ENCODE results near the gene MYZAP. TPM values are rescaled to one million over a fixed set of nuclear protein-coding genes. Genes with fewer than 3 reads are reported as not detected.

MYZAP gene
- polyA plus RNA-seq, 1 of the 3 experiments (the other 2 are of a cell fraction): 0.07 TPM

GRCh38 chr15:57667171-57667849, 75.6 kb downstream of the MYZAP start:
- Histone ChIP-seq H3K36me3 (replicated peaks in 1 of 2; ENCODE audit: control insufficient read depth in 1 of 2, insufficient read depth in 2 of 2, low read length in 1 of 2) (no peaks in the 10 kb centered on the region), H3K4me1 (ENCODE audit: control insufficient read depth in 1 of 2, insufficient read depth in 2 of 2, low read depth in 1 of 2, low read length in 1 of 2) (peaks cover 0 to 2% of the 10 kb centered on the region in 2 experiments; a peak in 1 of 4 replicates), H4K20me1 (ENCODE audit: insufficient read depth) (no peaks in the 10 kb centered on the region), H3K27ac (ENCODE audit: low read depth in 2 of 2, low read length in 1 of 2) (no peak overlapping the region), H3K4me2 (peak overlapping the region; percentile 29; the same call in 1 of the 2 replicates), H3F3A (replicated peaks; ENCODE audit: insufficient read depth) (peaks cover 5% of the 10 kb centered on the region), H3K4me3 (ENCODE audit: low read depth in 2 of 2, low read length in 1 of 2) (no peak overlapping the region), H3K79me2 (ENCODE audit: insufficient read depth) (no peaks in the 10 kb centered on the region), H3K9me3 (no peaks in the 10 kb centered on the region; the same call in 1 of the 2 replicates), H2AFZ (ENCODE audit: low read depth) (no peak overlapping the region), H3K9ac (no peak overlapping the region), H3K27me3 (ENCODE audit: insufficient read depth) (no peaks in the 10 kb centered on the region; the same call in 1 of the 2 replicates), H3K9me2 (no peaks in the 10 kb centered on the region)
- WGBS (ENCODE audit: low lambda C conversion rate): 35% methylated on average over 10 of the region's 10 CpGs
- CTCF ChIA-PET: interaction anchor here (0.7 to 2.8 kb wide), 14 partner anchors 12 to 566 kb away, joined by 3 to 16 read pairs (median 4); partner anchors contain the start of gene ALDH1A2
- TF ChIP-seq, protein P1, sequence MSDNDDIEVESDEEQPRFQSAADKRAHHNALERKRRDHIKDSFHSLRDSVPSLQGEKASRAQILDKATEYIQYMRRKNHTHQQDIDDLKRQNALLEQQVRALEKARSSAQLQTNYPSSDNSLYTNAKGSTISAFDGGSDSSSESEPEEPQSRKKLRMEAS (IDR thresholded peaks at IDR 0.05; ENCODE audit: low read depth): 0 out of 2 replicates have a peak, but pooled peaks have one; percentile 17
- TF ChIP-seq, protein P2, sequence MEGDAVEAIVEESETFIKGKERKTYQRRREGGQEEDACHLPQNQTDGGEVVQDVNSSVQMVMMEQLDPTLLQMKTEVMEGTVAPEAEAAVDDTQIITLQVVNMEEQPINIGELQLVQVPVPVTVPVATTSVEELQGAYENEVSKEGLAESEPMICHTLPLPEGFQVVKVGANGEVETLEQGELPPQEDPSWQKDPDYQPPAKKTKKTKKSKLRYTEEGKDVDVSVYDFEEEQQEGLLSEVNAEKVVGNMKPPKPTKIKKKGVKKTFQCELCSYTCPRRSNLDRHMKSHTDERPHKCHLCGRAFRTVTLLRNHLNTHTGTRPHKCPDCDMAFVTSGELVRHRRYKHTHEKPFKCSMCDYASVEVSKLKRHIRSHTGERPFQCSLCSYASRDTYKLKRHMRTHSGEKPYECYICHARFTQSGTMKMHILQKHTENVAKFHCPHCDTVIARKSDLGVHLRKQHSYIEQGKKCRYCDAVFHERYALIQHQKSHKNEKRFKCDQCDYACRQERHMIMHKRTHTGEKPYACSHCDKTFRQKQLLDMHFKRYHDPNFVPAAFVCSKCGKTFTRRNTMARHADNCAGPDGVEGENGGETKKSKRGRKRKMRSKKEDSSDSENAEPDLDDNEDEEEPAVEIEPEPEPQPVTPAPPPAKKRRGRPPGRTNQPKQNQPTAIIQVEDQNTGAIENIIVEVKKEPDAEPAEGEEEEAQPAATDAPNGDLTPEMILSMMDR (IDR thresholded peaks at IDR 0.05): peak; percentile 68
- TF ChIP-seq SMC3 (IDR thresholded peaks at IDR 0.05; ENCODE audit: low read depth, low read length): peak; percentile 62
- no peak for TF ChIP-seq FOXJ3 (CRISPR knock-in tag; IDR thresholded peaks at IDR 0.05)
- no peak for TF ChIP-seq GABPA (IDR thresholded peaks at IDR 0.05; ENCODE audit: low read depth)
- peak; percentile 78 for TF ChIP-seq RAD21 (IDR thresholded peaks at IDR 0.05; ENCODE audit: low read length)
- peak; percentile 42 for DNase-seq
- POLR2A ChIA-PET: no interaction called here

- Histone ChIP-seq H3K79me2 (ENCODE audit: insufficient read depth) (no peaks in the 10 kb centered on the region), H3F3A (replicated peaks; ENCODE audit: insufficient read depth) (peaks cover 5% of the 10 kb centered on the region), H3K9me3 (no peaks in the 10 kb centered on the region; the same call in 1 of the 2 replicates), H2AFZ (ENCODE audit: low read depth) (no peak overlapping the region), H3K9me2 (no peaks in the 10 kb centered on the region), H4K20me1 (ENCODE audit: insufficient read depth) (no peaks in the 10 kb centered on the region), H3K27me3 (ENCODE audit: insufficient read depth) (no peaks in the 10 kb centered on the region), H3K4me1 (ENCODE audit: control insufficient read depth in 1 of 2, insufficient read depth in 2 of 2, low read depth in 1 of 2, low read length in 1 of 2) (peaks cover 0 to under 1% of the 10 kb centered on the region in 2 experiments; a peak in 1 of 4 replicates), H3K4me3 (ENCODE audit: low read depth in 2 of 2, low read length in 1 of 2) (no peak overlapping the region), H3K4me2 (peak overlapping the region; percentile 29; the same call in 1 of the 2 replicates), H3K9ac (no peak overlapping the region), H3K36me3 (replicated peaks in 1 of 2; ENCODE audit: control insufficient read depth in 1 of 2, insufficient read depth in 2 of 2, low read length in 1 of 2) (no peaks in the 10 kb centered on the region), H3K27ac (ENCODE audit: low read depth in 2 of 2, low read length in 1 of 2) (no peak overlapping the region)
- ChIA-PET POLR2A (no interaction called here), CTCF (interaction anchor here (0.7 to 2.8 kb wide), 9 partner anchors 15 to 566 kb away, joined by 3 to 16 read pairs (median 3); no protein-coding TSS in a partner anchor)
- 82% methylated on average over 4 of the region's 4 CpGs for WGBS (ENCODE audit: low lambda C conversion rate)
- no peak for TF ChIP-seq FOXM1 (IDR thresholded peaks at IDR 0.05; ENCODE audit: low read depth)
- no peak for TF ChIP-seq JUND (IDR thresholded peaks at IDR 0.05)
- no peak for TF ChIP-seq RAD21 (IDR thresholded peaks at IDR 0.05; ENCODE audit: low read length)
- TF ChIP-seq EP300 (IDR thresholded peaks at IDR 0.05; ENCODE audit: borderline replicate concordance in 1 of 2, low read depth in 1 of 2, low read length in 1 of 2): no peak
- TF ChIP-seq YY1 (IDR thresholded peaks at IDR 0.05; ENCODE audit: low read depth): no peak
- no peak for TF ChIP-seq TEAD4 (IDR thresholded peaks at IDR 0.05; ENCODE audit: borderline replicate concordance, insufficient read depth)
- no peak for TF ChIP-seq FOSL2 (IDR thresholded peaks at IDR 0.05; ENCODE audit: borderline replicate concordance, low read depth)
- no peak for TF ChIP-seq ELF1 (IDR thresholded peaks at IDR 0.05)
- no peak for DNase-seq
These were observed 76.3 kb downstream of the MYZAP start for GRCh38 chr15:57668016-57668415.

Measured in SK-N-SH (cell line).